HK-2 (cell line): ENCODE data around the gene NR1H3.

ENCODE experiments used
- DNase-seq: peaks from one replicate; pipeline ENCODE4 v3.0.0-alpha.2; 2018; ENCODE audit not compliant: unreplicated experiment

NR1H3 gene

GRCh38 chr11:47244448-47245350, 13.1 kb upstream of the NR1H3 start:
- no peak for DNase-seq

DNA sequence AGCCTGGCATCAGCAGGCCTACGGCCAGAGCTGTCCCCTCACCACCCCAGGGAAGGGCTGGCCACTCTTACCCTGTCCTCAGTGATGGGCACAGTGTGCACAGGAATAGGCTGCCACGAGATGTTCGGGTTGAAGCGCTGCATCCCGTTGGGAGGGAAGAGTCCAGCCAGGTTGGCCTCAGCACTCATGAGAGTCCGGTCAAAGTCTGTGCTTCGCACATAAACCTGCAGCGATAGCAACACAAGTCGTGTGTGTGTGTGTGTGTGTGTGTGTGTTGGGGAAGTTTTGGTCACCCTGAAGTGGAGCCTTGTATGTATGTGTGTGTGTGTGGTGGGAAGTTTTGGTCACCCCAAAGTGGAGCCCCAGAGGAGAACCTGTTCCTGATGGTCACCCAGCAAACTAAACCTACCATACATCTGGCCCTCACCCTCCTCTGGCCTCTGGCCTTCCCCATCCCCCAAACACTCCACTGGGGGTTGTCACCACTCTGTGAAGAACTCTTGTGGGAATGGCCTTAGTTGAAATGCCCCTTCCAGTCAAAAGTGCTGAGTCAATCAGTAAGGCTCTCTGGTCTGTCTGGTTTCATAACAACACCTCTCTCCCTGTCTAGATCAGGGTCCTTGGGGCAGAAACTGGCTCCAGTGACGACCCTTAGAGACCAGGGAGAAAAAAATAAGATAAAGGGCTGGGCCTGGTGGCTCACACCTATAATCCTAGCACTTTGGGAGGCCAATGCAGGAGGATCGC, 12.0 kb upstream of the NR1H3 start:
- DNase-seq, result no peak

GRCh38 chr11:47247502-47247901, 10.3 kb upstream of the NR1H3 start:
- no peak for DNase-seq

- no peak for DNase-seq
These were observed 9.5 kb upstream of the NR1H3 start for GRCh38 chr11:47248304-47248663.

DNA sequence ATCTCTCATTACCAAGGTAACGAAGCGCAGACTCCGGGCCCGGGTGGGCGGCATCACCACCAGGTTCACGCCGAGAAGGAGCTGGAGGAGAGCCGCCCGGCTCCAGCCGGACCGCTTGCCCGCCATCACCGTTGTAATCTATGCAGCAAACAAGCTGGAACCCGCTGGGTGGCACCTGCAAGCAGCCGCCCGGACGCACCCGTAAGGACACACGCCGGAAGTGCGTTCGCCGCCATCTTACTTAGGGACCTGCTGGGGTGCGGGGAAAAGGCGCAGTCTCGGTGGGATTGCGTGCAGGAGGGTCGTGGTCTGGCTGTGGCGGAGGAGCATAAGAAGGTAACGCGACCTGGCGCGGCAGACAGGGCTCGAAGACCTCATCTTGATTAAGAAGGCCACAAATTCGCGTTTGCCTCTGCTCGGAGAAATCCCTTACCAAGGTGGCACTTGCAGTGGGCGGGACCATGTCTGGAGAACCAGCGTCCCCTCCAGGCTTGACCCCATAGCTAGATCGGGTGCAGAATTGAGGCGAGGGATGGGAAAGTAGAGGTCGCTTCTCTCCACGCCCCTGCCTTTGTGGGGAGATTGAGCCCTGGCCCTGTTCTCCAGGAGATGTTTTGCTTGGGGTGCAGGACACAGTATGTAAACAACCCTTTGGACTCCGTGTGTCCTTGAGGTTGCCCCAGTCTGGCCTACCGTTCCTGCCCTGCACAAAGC, 9.0 kb upstream of the NR1H3 start, which contains the start of gene ACP2:
TSS of gene ACP2 (minus strand) at position 151 of the 714 bp plus-strand sequence. CDS start at position 126, 25 bp downstream.
- peak; percentile 79 for DNase-seq

DNA sequence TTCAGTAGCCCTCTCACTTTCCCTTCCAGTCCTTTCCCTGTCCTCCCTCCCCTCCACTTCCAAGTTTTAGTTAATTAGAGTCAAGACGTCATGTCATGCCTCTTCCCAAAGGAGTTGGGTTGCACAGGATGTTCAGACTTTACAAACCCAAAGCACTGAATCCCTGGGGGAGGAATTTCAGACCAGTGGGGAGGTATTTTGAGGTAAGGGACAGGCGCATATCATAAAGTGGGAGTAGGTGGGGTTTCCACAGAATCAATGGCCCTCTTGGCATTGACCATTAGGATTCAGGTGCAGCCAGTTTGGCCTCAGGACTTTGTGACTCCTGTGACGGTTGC, 8.4 kb upstream of the NR1H3 start:
- no peak for DNase-seq

DNA sequence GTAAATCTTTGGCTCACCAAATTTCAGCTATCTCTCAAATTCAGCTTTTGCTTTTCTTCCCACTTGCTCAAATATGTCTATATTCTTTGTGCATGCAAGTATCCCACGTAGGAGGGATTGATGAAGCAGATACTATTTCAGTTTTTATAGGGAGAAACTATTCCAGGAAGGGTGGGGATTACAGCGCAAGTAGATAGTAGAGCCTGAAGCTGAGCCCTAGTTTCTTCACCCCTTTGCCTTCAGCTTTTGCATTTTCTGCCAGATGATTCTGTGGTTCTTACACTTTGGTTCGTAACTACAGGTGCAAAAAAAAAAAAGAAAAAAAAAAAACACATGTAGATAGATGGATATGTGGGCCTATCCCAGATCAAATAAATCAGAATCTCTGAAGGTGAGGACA, 6.0 kb upstream of the NR1H3 start:
- no peak for DNase-seq

- no peak for DNase-seq
These were observed 4.1 kb upstream of the NR1H3 start for GRCh38 chr11:47253660-47254059.

GRCh38 chr11:47254386-47254785, 3.4 kb upstream of the NR1H3 start:
- DNase-seq, result no peak

GRCh38 chr11:47256374-47256773, 1.4 kb upstream of the NR1H3 start:
- DNase-seq, result no peak

- no peak for DNase-seq
These were observed 649 bp upstream of the NR1H3 start for GRCh38 chr11:47257177-47257516.

- DNase-seq, result no peak
These were observed 614 bp downstream of the NR1H3 start for GRCh38 chr11:47258317-47258902.

GRCh38 chr11:47259232-47259977, 1.6 kb downstream of the NR1H3 start:
- peak; percentile 61 for DNase-seq

DNA sequence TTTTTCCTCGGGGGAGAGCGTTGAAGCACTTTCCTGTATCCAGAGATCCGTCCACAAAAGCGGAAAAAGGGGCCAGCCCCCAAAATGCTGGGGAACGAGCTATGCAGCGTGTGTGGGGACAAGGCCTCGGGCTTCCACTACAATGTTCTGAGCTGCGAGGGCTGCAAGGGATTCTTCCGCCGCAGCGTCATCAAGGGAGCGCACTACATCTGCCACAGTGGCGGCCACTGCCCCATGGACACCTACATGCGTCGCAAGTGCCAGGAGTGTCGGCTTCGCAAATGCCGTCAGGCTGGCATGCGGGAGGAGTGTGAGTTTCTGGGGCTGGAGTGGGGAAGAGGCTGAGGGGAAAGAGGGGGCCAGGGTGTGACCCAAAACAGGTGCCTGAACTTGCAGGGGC, 2.6 kb downstream of the NR1H3 start:
- DNase-seq, result no peak

DNA sequence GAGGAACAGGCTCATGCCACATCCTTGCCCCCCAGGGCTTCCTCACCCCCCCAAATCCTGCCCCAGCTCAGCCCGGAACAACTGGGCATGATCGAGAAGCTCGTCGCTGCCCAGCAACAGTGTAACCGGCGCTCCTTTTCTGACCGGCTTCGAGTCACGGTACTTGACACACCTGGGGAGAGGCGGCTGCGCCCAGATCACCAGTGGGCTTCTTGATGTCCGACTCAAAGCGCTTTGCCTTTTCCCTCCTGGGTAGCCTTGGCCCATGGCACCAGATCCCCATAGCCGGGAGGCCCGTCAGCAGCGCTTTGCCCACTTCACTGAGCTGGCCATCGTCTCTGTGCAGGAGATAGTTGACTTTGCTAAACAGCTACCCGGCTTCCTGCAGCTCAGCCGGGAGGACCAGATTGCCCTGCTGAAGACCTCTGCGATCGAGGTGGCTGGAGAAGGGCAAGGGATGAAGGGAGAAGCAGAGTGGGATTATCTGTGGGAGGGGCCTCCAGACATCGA, 3.5 kb downstream of the NR1H3 start:
- no peak for DNase-seq

- no peak for DNase-seq
These were observed 6.3 kb downstream of the NR1H3 start for GRCh38 chr11:47264119-47264518.

GRCh38 chr11:47264521-47264920, 6.7 kb downstream of the NR1H3 start:
- no peak for DNase-seq

DNA sequence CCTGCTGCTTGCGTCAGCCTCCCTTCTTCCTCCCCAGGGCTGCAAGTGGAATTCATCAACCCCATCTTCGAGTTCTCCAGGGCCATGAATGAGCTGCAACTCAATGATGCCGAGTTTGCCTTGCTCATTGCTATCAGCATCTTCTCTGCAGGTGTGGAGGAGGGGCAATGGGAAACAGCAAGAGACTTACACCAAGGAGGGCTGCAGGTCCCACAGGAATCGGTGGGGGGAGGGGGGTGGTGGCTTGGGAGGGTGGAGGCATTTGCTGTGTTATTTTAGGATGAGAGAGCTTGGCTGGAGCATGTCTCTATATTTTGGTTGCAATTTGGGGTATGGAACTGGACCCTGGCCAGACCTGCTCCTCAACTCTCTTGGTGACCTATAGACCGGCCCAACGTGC, 10.1 kb downstream of the NR1H3 start:
- DNase-seq, result no peak

- no peak for DNase-seq
These were observed 10.7 kb downstream of the NR1H3 start for GRCh38 chr11:47268448-47269001.

DNA sequence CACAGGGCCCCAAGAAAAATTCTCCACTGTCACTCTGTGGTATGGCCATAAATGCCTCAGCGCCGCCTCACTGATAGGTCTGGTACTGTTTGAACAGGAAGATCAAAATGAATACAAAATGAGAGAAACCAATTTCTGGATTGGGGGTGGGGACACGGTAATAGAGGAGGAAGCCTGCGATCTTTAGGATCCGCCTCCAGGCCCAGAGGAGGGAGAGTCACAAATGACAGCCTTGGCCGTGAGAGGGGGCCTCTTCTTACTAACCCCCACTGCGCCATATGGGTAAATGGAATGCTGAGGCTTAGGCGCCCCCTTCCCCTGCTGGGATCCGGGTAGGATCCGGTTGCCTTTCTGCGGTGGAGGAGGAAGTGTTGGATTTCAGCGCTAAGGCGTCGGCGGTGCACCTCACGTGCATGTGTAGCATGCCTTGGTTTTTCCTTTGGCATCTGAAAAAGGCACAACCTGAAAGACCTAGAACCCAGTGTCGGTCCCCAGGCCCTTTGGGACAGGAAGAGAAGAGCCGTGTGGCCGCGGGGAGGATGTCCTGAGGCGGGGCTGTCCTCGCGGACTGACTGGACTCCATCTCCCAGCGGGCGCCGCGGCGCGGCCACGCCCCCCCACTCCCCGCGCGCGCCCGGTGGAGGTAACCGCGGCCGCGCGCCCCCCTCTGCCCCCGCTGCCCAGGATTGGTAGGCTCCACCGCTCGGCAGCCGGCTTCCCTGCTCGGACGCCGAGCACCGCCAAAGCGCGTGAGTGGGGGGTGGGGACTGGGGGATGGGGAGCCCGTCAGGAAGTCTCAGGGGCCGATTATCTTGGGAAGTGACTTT, 11.4 kb downstream of the NR1H3 start:
- peak; percentile 82 for DNase-seq
